Ramos (cell line): ENCODE results near the gene MYO1B.

Source experiments
- in situ Hi-C: fragments of 300-500 bp; cut with MboI; formaldehyde crosslinking; loops from one replicate; pipeline ENCODE4 v1.14.3; 2022; ENCODE audit warnings: low sequenced_read_pairs; ENCODE audit not compliant: unreplicated experiment

The MYO1B gene

DNA sequence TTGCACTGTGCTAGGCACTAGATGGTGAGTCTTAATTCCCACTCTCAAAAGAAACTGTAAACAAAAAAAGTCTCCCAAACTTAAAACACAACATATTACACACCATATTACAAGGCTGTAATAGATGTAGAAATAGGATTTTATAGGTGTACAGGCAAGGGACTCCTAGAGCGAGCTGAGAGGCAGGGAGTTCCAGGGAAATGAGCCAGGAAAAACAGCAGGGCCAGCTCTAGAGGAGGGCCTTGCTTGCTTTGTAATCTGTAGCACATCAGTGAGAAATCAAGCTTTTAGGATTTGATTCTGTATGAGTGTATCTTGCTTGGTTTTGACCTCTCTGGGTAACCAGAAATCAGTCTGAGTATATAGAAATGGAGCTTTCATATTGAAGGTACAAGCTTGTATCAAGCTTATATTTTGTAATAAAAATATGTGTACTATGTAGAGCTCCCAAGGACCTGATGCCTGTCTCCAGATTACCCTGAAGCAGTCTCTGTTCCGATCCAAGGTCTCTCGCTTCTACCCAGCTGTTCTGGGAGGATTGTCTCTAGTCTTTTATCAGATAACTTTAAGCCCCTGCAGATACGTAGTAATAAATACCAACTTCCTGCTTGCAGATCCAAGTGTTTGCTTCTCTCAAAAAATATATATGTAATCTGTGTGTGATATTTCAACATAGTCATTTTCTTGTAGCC, 73.0 kb downstream of the MYO1B start:
- in situ Hi-C loops = no loop called here

DNA sequence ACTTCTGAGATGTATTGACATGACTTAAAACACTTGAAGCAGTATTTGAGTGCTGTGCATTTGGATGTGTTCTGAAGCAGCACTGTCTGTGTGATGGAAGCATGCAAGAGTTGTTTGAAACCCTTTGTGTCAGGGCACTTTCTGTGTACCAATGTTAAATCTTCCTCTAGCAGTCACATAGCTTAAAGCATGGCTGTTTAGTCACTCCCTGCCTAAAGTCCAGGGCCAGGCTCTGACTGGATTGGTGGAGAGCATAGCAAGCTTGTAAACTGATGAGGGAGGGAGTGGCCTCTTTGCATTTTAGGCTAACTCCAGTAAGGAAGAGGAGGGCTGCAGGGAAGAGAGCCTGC, 73.5 kb downstream of the MYO1B start:
- in situ Hi-C loops = no loop called here

GRCh38 chr2:191319186-191319585, 74.0 kb downstream of the MYO1B start:
- in situ Hi-C loops = no loop called here

- in situ Hi-C loops = no loop called here
Observed at GRCh38 chr2:191320881-191321280, 75.7 kb downstream of the MYO1B start.

- in situ Hi-C loops = no loop called here
Observed at GRCh38 chr2:191321861-191322662, 76.9 kb downstream of the MYO1B start.

- in situ Hi-C loops = no loop called here
Observed at GRCh38 chr2:191322828-191323506, 77.8 kb downstream of the MYO1B start.

GRCh38 chr2:191325651-191326365, 80.6 kb downstream of the MYO1B start:
- in situ Hi-C loops = no loop called here

DNA sequence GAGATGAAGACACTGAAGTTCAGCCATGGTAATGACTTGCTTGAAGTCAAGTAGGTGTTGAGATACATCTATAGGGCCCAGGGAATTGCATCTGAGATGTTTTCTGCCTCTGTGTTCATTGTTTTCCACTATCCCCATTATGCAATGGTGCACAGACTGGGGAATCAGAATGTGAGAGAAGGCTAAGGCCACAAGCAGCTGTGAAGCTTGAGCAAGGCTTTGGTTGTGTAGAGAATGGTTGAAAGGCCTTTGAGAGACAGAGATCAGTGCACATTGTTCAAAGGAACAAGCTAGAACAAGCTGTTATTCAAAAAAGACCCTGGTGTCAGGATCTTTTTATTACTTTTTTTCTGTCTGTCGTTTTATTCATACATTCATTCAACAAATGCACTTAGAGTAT, 82.3 kb downstream of the MYO1B start:
- in situ Hi-C loops = no loop called here

DNA sequence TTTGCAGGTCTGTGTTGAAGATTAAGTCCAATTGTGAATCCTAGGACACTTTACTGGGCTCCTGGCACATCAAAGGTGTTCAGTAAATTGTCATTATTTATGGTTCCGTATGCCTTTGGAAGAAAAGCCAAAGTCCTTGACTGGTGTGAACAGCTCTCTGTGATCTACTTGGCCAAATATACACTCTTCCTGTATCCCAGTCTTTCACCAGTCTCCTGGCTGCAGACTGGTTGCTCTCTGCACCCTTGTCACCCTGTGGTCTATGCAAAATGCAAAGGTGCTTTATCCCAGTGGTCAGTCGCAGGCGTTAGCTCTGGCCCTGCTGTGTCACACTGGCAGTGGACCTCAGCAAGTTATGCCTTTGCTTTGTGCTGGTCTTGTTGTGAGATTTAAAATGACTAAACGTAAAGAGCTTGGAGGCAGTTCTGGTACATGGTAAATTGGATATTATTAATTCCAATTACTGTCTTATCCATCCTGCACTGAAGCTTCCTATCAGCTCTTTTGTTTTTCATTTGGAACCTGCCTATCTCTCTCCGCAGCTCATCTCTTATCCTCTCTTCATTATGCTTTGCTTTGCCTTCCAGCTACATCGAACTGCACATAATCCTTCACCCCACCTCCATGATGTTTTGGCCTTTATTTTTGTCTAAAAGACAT, 83.1 kb downstream of the MYO1B start:
- in situ Hi-C loops = no loop called here

- in situ Hi-C loops = no loop called here
Observed at GRCh38 chr2:191329841-191330240, 84.6 kb downstream of the MYO1B start.

- in situ Hi-C loops = no loop called here
Observed at GRCh38 chr2:191333911-191334357, 88.7 kb downstream of the MYO1B start.

GRCh38 chr2:191335875-191336464, 90.8 kb downstream of the MYO1B start:
- in situ Hi-C loops = no loop called here

GRCh38 chr2:191341436-191341835, 96.2 kb downstream of the MYO1B start:
- in situ Hi-C loops = no loop called here

DNA sequence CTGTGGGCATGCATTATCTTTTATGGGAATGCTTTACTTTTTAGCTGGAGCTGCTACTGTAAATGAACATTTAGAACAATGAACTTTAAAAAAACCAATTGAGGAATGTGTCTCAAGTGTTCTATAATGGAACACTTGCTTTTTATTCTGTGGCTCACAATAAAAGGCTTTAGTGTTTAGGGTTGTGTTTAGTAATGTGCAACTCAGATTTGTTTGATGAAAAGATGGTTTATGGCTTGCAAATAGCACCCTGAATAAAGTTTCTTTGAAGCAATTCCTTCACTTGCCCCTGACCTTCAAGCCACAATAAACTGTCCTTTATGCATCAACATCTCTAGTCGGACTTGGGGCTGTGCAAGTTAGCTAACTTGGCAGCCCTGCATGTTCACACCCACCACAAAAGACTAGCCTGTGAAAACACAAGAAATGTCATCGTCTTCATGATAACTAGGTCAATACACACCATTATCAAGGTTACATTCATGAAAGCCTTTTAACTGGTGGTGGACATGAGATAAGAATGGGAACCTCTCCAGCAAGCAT, 98.7 kb downstream of the MYO1B start:
- in situ Hi-C loops = no loop called here

- in situ Hi-C loops = no loop called here
Observed at GRCh38 chr2:191345788-191346187, 100.6 kb downstream of the MYO1B start.

GRCh38 chr2:191347154-191347553, 102.0 kb downstream of the MYO1B start:
- in situ Hi-C loops = no loop called here

DNA sequence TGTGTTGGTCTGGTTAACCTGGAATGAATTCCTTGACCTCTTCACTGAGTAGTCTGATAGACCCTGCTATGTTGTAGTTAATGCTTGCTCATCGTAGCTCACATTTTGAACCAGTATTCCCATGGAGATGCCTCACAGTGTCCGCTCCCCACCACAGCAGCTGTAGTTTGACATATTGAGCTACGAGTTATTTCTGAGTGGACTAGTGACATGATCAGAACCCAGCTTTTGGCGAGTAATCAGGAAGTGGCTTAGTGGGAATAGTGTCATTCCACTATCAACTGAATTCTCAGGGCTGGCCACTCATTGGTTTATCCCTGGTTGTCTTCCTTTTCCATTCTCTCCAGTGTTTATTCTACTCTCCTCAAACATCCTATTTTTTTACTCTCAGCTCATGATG, 102.7 kb downstream of the MYO1B start:
- in situ Hi-C loops = no loop called here

DNA sequence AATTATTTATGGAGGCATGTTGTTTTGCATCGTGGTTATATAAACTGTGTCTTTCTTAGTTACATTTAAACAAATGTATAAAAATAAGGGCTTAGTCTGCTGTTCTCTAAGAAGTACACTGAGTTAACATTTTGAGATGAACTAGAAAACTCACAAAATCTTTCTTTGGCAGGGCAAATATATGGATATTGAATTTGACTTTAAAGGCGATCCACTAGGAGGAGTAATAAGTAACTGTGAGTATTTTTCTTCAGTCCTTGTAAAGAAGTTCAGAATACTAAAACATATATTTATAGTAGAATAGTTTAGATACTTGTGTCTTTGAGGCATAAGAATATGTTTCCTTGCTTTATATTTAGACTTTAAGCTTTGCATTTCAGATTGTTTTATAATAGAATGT, 104.8 kb downstream of the MYO1B start:
- in situ Hi-C loops = no loop called here

GRCh38 chr2:191350826-191351225, 105.6 kb downstream of the MYO1B start:
- in situ Hi-C loops = no loop called here
